Suprapubic skin (tissue), 4 donors: ENCODE measurements around the gene SCN2B.

Experiments used
- POLR2A ChIP-seq, 2 donors: fragments of 450-650 bp; IDR thresholded peaks; one replicate each; pipeline ENCODE4 v1.6.1; 2017; ENCODE audit warnings: antibody characterized with exemption in 2 of 2, mild to moderate bottlenecking in 2 of 2, moderate library complexity in 2 of 2
- POLR2AphosphoS5 ChIP-seq, 3 donors: sonication (generic); formaldehyde crosslinking; IDR thresholded peaks; one replicate each; pipeline ENCODE4 v1.6.1; 2017; ENCODE audit warnings: antibody characterized with exemption in 3 of 3
- TF ChIP-seq, protein P1 (sequence below), 2 donors: fragments of 200-600 bp in 1 of 2; fragments of 450-650 bp in 1 of 2; sonication (generic) in 1 of 2; IDR thresholded peaks; one replicate each; pipeline ENCODE4 v1.5.1; 2016 to 2019; ENCODE audit warnings: antibody characterized with exemption in 2 of 2, mild to moderate bottlenecking in 1 of 2, moderate library complexity in 1 of 2

DNA sequence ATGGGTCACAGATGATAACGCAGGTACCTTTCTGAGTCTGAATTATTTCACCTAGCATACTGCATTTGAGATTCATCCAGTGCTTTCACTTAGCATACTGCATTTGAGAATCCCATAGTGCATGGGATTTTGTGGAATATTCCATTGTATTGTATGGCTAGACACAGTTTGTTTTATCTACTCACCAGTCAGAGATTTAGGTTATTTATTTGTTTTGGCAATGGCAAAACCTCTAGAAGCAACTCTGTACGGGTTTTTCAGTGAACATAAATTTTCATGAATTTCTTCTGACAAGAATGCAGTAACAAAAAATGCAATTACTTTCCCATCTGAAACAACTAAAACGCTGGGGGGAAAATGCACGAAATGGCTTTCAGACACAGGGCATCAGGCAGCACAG is 48.1 kb downstream of the SCN2B start:
- TF ChIP-seq POLR2A (IDR thresholded peaks at IDR 0.05) (no peak), POLR2AphosphoS5 (IDR thresholded peaks at IDR 0.05) (no peak)
- TF ChIP-seq, protein P1, sequence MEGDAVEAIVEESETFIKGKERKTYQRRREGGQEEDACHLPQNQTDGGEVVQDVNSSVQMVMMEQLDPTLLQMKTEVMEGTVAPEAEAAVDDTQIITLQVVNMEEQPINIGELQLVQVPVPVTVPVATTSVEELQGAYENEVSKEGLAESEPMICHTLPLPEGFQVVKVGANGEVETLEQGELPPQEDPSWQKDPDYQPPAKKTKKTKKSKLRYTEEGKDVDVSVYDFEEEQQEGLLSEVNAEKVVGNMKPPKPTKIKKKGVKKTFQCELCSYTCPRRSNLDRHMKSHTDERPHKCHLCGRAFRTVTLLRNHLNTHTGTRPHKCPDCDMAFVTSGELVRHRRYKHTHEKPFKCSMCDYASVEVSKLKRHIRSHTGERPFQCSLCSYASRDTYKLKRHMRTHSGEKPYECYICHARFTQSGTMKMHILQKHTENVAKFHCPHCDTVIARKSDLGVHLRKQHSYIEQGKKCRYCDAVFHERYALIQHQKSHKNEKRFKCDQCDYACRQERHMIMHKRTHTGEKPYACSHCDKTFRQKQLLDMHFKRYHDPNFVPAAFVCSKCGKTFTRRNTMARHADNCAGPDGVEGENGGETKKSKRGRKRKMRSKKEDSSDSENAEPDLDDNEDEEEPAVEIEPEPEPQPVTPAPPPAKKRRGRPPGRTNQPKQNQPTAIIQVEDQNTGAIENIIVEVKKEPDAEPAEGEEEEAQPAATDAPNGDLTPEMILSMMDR (IDR thresholded peaks at IDR 0.05), result no peak
